WI38 (cell line): ENCODE results near the gene SUSD5.

ENCODE experiments used
- H3K4me3 ChIP-seq: 2 replicates; pipeline ENCODE4 v1.5.1; 2011; ENCODE audit warnings: low read depth, mild to moderate bottlenecking, control low read depth, low read length
- CTCF ChIP-seq: IDR thresholded peaks from 2 replicates; pipeline ENCODE4 v1.5.1; 2012; ENCODE audit warnings: low read depth, mild to moderate bottlenecking, control low read depth, low read length

The SUSD5 gene

GRCh38 chr3:33237439-33237838, 18.8 kb upstream of the SUSD5 start:
- H3K4me3 ChIP-seq, result no peak overlapping the region
- TF ChIP-seq CTCF, result no peak

- no peak for TF ChIP-seq CTCF
- no peak overlapping the region for H3K4me3 ChIP-seq
Observed at GRCh38 chr3:33236005-33236404, 17.4 kb upstream of the SUSD5 start.

- TF ChIP-seq CTCF, result no peak
- no peak overlapping the region for H3K4me3 ChIP-seq
Observed at GRCh38 chr3:33233884-33234283, 15.3 kb upstream of the SUSD5 start.

GRCh38 chr3:33231756-33232465, 13.3 kb upstream of the SUSD5 start:
- no peak for TF ChIP-seq CTCF
- H3K4me3 ChIP-seq, result no peak overlapping the region

- H3K4me3 ChIP-seq, result no peak overlapping the region
- no peak for TF ChIP-seq CTCF
Observed at GRCh38 chr3:33229947-33230346, 11.3 kb upstream of the SUSD5 start.

GRCh38 chr3:33229066-33229465, 10.5 kb upstream of the SUSD5 start:
- TF ChIP-seq CTCF, result no peak
- H3K4me3 ChIP-seq, result no peak overlapping the region

- no peak overlapping the region for H3K4me3 ChIP-seq
- TF ChIP-seq CTCF, result no peak
Observed at GRCh38 chr3:33221241-33221640, 2.6 kb upstream of the SUSD5 start.
